HCT116 (cell line): Measurements from ENCODE around the gene SLC66A1. TPM values are rescaled to one million over a fixed set of nuclear protein-coding genes. Genes with fewer than 3 reads are reported as not detected.
A peak's percentile ranks its signal among the peaks of the same experiment; 100 is the strongest.

Experiments
- ATAC-seq: fragments of 200-7000 bp; cut with Tn5 transposase; 2 replicates; pipeline ENCODE4 v1.9.1; 2020; ENCODE audit warnings: mild to moderate bottlenecking, moderate library complexity
- BruUV-seq: library from RNA; stranded (reverse); fragments of 400-500 nt; replicated peaks from 2 replicates; lab custom pipeline; 2021; lab: Mats Ljungman, UMichigan
- CTCF ChIA-PET: fragments of 300-600 bp; sonication (Branson Sonifier 250); formaldehyde crosslinking; loops from one replicate; lab custom pipeline; 2021; ENCODE audit warnings: antibody characterized with exemption; lab: Charles Lee
- POLR2A ChIA-PET: fragments of 300-600, 350-600 bp; sonication (Branson Sonifier 250); formaldehyde crosslinking; loops from one replicate; lab custom pipeline; 2021; ENCODE audit warnings: antibody characterized with exemption; lab: Charles Lee
- RAD21 ChIA-PET, 2 experiments: fragments of 300-600 bp; sonication (Branson Sonifier 250); formaldehyde crosslinking; loops; one replicate each; lab custom pipeline; 2023; ENCODE audit warnings: low total read pairs in 2 of 2; ENCODE audit not compliant: uncharacterized antibody in 2 of 2, unreplicated experiment in 2 of 2, low non-redundant PET in 1 of 2; lab: Charles Lee
- DNase-seq: peaks from one replicate; pipeline ENCODE4 v3.0.0-alpha.2; 2010; ENCODE audit warnings: low read depth, low spot score
- H2AFZ ChIP-seq: fragments of 200-600 bp; shearing (Covaris generic), sonication (generic); 2 replicates; pipeline ENCODE4 v1.6.1; 2017; ENCODE audit warnings: low read depth, mixed run types, mixed read lengths, antibody characterized with exemption, low read length; ENCODE audit not compliant: poor library complexity, severe bottlenecking
- H3K27ac ChIP-seq: 2 replicates; pipeline ENCODE4 v1.5.1; 2012; ENCODE audit warnings: low read depth, low read length
- H3K27me3 ChIP-seq: fragments of 200-600 bp; sonication (generic); 2 replicates; pipeline ENCODE4 v1.6.1; 2016; ENCODE audit warnings: mixed run types, low read length, mixed read lengths; ENCODE audit not compliant: insufficient read depth
- H3K36me3 ChIP-seq, 2 experiments: fragments of 200-500 bp in 1 of 2; fragments of 200-600 bp in 1 of 2; sonication (Bioruptor generic) in 1 of 2; sonication (generic) in 1 of 2; 2 replicates each; pipeline versions ENCODE4 v1.5.1 to v1.6.1; 2014 to 2016; ENCODE audit warnings: low read length in 2 of 2, inconsistent platforms in 1 of 2, mixed read lengths in 1 of 2, mixed run types in 1 of 2; ENCODE audit not compliant: insufficient read depth in 2 of 2, control insufficient read depth in 1 of 2
- H3K4me1 ChIP-seq, 2 experiments: fragments of 200-600 bp in 1 of 2; sonication (generic) in 1 of 2; 2 replicates each; pipeline versions ENCODE4 v1.5.1 to v1.6.1; 2012 to 2017; ENCODE audit warnings: low read length in 2 of 2, inconsistent platforms in 1 of 2, mild to moderate bottlenecking in 1 of 2, mixed read lengths in 1 of 2, mixed run types in 1 of 2, moderate library complexity in 1 of 2; ENCODE audit not compliant: insufficient read depth in 2 of 2, control insufficient read depth in 1 of 2
- H3K4me2 ChIP-seq: fragments of 200-600 bp; sonication (generic); 2 replicates; pipeline ENCODE4 v1.6.1; 2017; ENCODE audit warnings: mixed run types, low read length, mixed read lengths
- H3K4me3 ChIP-seq, 2 experiments: fragments of 200-600 bp in 1 of 2; sonication (generic) in 1 of 2; replicated peaks in 1 of 2; 2 replicates each; pipeline ENCODE4 v1.5.1; 2011 to 2016; ENCODE audit warnings: low read length in 2 of 2, control low read depth in 1 of 2, low read depth in 1 of 2, mild to moderate bottlenecking in 1 of 2, mixed read lengths in 1 of 2, mixed run types in 1 of 2
- H3K79me2 ChIP-seq: fragments of 200-600 bp; sonication (generic); 2 replicates; pipeline ENCODE4 v1.6.1; 2017; ENCODE audit warnings: mild to moderate bottlenecking, mixed run types, low read length, moderate library complexity, mixed read lengths; ENCODE audit not compliant: insufficient read depth
- H3K9ac ChIP-seq: fragments of 200-600 bp; sonication (generic); 2 replicates; pipeline ENCODE4 v1.6.1; 2016; ENCODE audit warnings: low read length, mixed read lengths
- H3K9me2 ChIP-seq: fragments of 200-600 bp; sonication (generic), shearing (Covaris generic); 2 replicates; pipeline ENCODE4 v1.6.1; 2017; ENCODE audit warnings: mixed run types, mild to moderate bottlenecking, moderate library complexity; ENCODE audit not compliant: insufficient read depth
- H3K9me3 ChIP-seq, 2 experiments: fragments of 200-500 bp in 1 of 2; fragments of 200-600 bp in 1 of 2; sonication (Bioruptor generic) in 1 of 2; sonication (generic) in 1 of 2; 2 replicates each; pipeline ENCODE4 v1.6.1; 2014 to 2017; ENCODE audit warnings: low read length in 2 of 2, mixed read lengths in 2 of 2, inconsistent platforms in 1 of 2, low read depth in 1 of 2, mild to moderate bottlenecking in 1 of 2, mixed run types in 1 of 2, moderate library complexity in 1 of 2; ENCODE audit not compliant: control insufficient read depth in 1 of 2, insufficient read depth in 1 of 2
- H4K20me1 ChIP-seq: fragments of 200-600 bp; sonication (generic), shearing (Covaris generic); 2 replicates; pipeline ENCODE4 v1.6.1; 2017; ENCODE audit warnings: mixed run types, mild to moderate bottlenecking, moderate library complexity; ENCODE audit not compliant: insufficient read depth
- CBX3 ChIP-seq: IDR thresholded peaks from 2 replicates; pipeline ENCODE4 v1.6.1; 2012; ENCODE audit warnings: low read depth
- CEBPB ChIP-seq: IDR thresholded peaks from 2 replicates; pipeline ENCODE4 v1.6.1; 2012; ENCODE audit warnings: low read depth
- ELF1 ChIP-seq: IDR thresholded peaks from 2 replicates; pipeline ENCODE4 v1.6.1; 2012; ENCODE audit warnings: low read depth, borderline replicate concordance
- EZH2 ChIP-seq: fragments of 200-600 bp; sonication (generic); IDR thresholded peaks from 2 replicates; pipeline ENCODE4 v1.6.1; 2017; ENCODE audit warnings: antibody characterized with exemption, mixed run types
- EZH2phosphoT487 ChIP-seq: fragments of 200-600 bp; IDR thresholded peaks from 2 replicates; pipeline ENCODE4 v1.6.1; 2018; ENCODE audit warnings: antibody characterized with exemption, borderline replicate concordance
- POLR2A ChIP-seq: IDR thresholded peaks from 2 replicates; pipeline ENCODE4 v1.7.0; 2011; ENCODE audit warnings: borderline replicate concordance; ENCODE audit not compliant: insufficient read depth, insufficient read length; ENCODE audit errors: extremely low read depth
- POLR2AphosphoS5 ChIP-seq: IDR thresholded peaks from 2 replicates; pipeline ENCODE4 v1.6.1; 2011; ENCODE audit warnings: mild to moderate bottlenecking, low read depth, low read length, moderate library complexity
- TCF7L2 ChIP-seq: IDR thresholded peaks from 2 replicates; pipeline ENCODE4 v1.7.0; 2011; ENCODE audit warnings: borderline replicate concordance, inconsistent platforms; ENCODE audit not compliant: insufficient read depth, insufficient read length; ENCODE audit errors: extremely low read depth
- YY1 ChIP-seq: IDR thresholded peaks from 2 replicates; pipeline ENCODE4 v1.6.1; 2011; ENCODE audit warnings: low read length, low read depth, moderate library complexity, mild to moderate bottlenecking; ENCODE audit not compliant: insufficient replicate concordance; ENCODE audit errors: extremely low read depth
- ZFX ChIP-seq: fragments of 450-650 bp; IDR thresholded peaks from 2 replicates; pipeline ENCODE4 v1.6.1; 2017
- ZNF274 ChIP-seq: fragments of 200-500 bp; sonication (Bioruptor generic); IDR thresholded peaks from 2 replicates; pipeline ENCODE4 v1.6.1; 2014; ENCODE audit warnings: mild to moderate bottlenecking, low read depth, low read length, inconsistent platforms
- intact Hi-C: fragments of 100-400 bp; cut with micrococcal nuclease; formaldehyde crosslinking; loops from 2 replicates; pipeline ENCODE4 v1.10.0; 2022
- total RNA-seq: library from RNA; stranded (reverse); gene quantifications from one replicate; pipeline ENCODE4 v1.2.1, GENCODE V29; 2021; ENCODE audit not compliant: unreplicated experiment
- TF ChIP-seq, protein P1 (sequence below): IDR thresholded peaks from 2 replicates; pipeline ENCODE4 v1.6.1; 2012; ENCODE audit warnings: low read depth
- TF ChIP-seq, protein P2 (sequence below): IDR thresholded peaks from 2 replicates; pipeline ENCODE4 v1.6.1; 2012
- TF ChIP-seq, protein P3 (sequence below): IDR thresholded peaks from 2 replicates; pipeline ENCODE4 v1.6.1; 2011; ENCODE audit warnings: mild to moderate bottlenecking, low read length, moderate library complexity; ENCODE audit not compliant: insufficient replicate concordance; ENCODE audit errors: extremely low read depth
- TF ChIP-seq, protein P4 (sequence below), 3 experiments: fragments of 200-600 bp in 1 of 3; sonication (generic) in 1 of 3; IDR thresholded peaks in 2 of 3; conservative IDR thresholded peaks in 1 of 3; 2 replicates each; pipeline ENCODE4 v1.5.1; 2012 to 2017; ENCODE audit warnings: low read depth in 2 of 3, low read length in 2 of 3, antibody characterized with exemption in 1 of 3, borderline replicate concordance in 1 of 3, control low read depth in 1 of 3, mild to moderate bottlenecking in 1 of 3, mixed read lengths in 1 of 3, mixed run types in 1 of 3, moderate library complexity in 1 of 3; ENCODE audit not compliant: insufficient read depth in 1 of 3
- TF ChIP-seq, protein P5 (sequence below): IDR thresholded peaks from 2 replicates; pipeline ENCODE4 v1.6.1; 2012

SLC66A1 gene
- total RNA-seq, 1 experiment from 2014 or later = 11.1 TPM

DNA sequence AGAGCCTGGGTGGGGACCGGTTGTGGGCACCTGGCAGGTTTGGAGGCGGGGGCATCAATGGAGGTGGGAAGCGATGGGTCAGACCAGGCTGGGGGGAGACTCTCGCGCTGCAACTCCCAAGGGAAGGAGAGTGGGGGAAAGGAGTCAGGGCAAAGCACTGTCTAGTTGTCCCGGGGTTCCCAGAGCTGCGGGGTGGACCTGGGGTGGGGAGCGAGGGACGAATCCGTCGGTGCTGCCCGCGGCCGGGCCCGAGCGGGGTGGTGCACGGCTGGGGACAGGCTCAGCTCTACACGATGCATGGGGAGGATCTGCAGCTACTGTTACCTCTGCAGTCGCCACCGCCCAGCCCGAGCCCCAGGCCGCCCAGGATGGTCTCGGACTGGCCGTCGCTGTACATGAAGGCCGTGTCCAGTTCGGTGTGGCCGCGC lies 609 bp upstream of the SLC66A1 start:
- Histone ChIP-seq H3K4me3 (peak overlapping the region; percentile 87 to 88), H2AFZ (no peak overlapping the region), H3K4me2 (peak overlapping the region; percentile 100), H3K27ac (peak overlapping the region; percentile 82), H4K20me1 (no peaks in the 10 kb centered on the region), H3K9me2 (no peaks in the 10 kb centered on the region)
- no TSS peak for BruUV-seq
- ATAC-seq = peak; percentile 37
- TF ChIP-seq ELF1 (no peak), EZH2phosphoT487 (no peak), ZNF274 (no peak), ZFX (no peak), CEBPB (no peak), YY1 (no peak), POLR2A (no peak), EZH2 (no peak), CBX3 (no peak), TCF7L2 (no peak), POLR2AphosphoS5 (no peak)
- TF ChIP-seq, protein P1, sequence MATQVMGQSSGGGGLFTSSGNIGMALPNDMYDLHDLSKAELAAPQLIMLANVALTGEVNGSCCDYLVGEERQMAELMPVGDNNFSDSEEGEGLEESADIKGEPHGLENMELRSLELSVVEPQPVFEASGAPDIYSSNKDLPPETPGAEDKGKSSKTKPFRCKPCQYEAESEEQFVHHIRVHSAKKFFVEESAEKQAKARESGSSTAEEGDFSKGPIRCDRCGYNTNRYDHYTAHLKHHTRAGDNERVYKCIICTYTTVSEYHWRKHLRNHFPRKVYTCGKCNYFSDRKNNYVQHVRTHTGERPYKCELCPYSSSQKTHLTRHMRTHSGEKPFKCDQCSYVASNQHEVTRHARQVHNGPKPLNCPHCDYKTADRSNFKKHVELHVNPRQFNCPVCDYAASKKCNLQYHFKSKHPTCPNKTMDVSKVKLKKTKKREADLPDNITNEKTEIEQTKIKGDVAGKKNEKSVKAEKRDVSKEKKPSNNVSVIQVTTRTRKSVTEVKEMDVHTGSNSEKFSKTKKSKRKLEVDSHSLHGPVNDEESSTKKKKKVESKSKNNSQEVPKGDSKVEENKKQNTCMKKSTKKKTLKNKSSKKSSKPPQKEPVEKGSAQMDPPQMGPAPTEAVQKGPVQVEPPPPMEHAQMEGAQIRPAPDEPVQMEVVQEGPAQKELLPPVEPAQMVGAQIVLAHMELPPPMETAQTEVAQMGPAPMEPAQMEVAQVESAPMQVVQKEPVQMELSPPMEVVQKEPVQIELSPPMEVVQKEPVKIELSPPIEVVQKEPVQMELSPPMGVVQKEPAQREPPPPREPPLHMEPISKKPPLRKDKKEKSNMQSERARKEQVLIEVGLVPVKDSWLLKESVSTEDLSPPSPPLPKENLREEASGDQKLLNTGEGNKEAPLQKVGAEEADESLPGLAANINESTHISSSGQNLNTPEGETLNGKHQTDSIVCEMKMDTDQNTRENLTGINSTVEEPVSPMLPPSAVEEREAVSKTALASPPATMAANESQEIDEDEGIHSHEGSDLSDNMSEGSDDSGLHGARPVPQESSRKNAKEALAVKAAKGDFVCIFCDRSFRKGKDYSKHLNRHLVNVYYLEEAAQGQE = no peak
- TF ChIP-seq, protein P2, sequence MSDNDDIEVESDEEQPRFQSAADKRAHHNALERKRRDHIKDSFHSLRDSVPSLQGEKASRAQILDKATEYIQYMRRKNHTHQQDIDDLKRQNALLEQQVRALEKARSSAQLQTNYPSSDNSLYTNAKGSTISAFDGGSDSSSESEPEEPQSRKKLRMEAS = no peak
- TF ChIP-seq, protein P3, sequence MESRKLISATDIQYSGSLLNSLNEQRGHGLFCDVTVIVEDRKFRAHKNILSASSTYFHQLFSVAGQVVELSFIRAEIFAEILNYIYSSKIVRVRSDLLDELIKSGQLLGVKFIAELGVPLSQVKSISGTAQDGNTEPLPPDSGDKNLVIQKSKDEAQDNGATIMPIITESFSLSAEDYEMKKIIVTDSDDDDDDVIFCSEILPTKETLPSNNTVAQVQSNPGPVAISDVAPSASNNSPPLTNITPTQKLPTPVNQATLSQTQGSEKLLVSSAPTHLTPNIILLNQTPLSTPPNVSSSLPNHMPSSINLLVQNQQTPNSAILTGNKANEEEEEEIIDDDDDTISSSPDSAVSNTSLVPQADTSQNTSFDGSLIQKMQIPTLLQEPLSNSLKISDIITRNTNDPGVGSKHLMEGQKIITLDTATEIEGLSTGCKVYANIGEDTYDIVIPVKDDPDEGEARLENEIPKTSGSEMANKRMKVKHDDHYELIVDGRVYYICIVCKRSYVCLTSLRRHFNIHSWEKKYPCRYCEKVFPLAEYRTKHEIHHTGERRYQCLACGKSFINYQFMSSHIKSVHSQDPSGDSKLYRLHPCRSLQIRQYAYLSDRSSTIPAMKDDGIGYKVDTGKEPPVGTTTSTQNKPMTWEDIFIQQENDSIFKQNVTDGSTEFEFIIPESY = no peak
- TF ChIP-seq, protein P4, sequence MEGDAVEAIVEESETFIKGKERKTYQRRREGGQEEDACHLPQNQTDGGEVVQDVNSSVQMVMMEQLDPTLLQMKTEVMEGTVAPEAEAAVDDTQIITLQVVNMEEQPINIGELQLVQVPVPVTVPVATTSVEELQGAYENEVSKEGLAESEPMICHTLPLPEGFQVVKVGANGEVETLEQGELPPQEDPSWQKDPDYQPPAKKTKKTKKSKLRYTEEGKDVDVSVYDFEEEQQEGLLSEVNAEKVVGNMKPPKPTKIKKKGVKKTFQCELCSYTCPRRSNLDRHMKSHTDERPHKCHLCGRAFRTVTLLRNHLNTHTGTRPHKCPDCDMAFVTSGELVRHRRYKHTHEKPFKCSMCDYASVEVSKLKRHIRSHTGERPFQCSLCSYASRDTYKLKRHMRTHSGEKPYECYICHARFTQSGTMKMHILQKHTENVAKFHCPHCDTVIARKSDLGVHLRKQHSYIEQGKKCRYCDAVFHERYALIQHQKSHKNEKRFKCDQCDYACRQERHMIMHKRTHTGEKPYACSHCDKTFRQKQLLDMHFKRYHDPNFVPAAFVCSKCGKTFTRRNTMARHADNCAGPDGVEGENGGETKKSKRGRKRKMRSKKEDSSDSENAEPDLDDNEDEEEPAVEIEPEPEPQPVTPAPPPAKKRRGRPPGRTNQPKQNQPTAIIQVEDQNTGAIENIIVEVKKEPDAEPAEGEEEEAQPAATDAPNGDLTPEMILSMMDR (IDR thresholded peaks at IDR 0.05 in 2 of 3, conservative IDR thresholded peaks at IDR 0.05 in 1 of 3; ENCODE audit: borderline replicate concordance in 1 of 3, insufficient read depth in 1 of 3, low read depth in 2 of 3, low read length in 2 of 3) = no peak
- TF ChIP-seq, protein P5, sequence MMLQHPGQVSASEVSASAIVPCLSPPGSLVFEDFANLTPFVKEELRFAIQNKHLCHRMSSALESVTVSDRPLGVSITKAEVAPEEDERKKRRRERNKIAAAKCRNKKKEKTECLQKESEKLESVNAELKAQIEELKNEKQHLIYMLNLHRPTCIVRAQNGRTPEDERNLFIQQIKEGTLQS = no peak
- TF ChIP-seq, all 23 proteins: peak for 0
- Histone ChIP-seq H3K27me3 (no peaks in the 10 kb centered on the region), H3K36me3 (peaks cover 3 to 14% of the 10 kb centered on the region in 2 experiments; a peak in 3 of 4 replicates), H3K4me1 (peaks cover 18 to 47% of the 10 kb centered on the region in 2 experiments; a peak in 3 of 4 replicates), H3K9me3 (no peaks in the 10 kb centered on the region), H3K79me2 (peaks cover 33% of the 10 kb centered on the region), H3K9ac (peak overlapping the region; percentile 97)
- intact Hi-C loops = no loop called here
- ChIA-PET POLR2A (no interaction called here), RAD21 (no interaction called here), CTCF (no interaction called here)
- DNase-seq = no peak
